ENCODE data around the gene TMPRSS12.
"Not testable (repeated sequence)": the region's sequence is repeated elsewhere in the genome, so short reads cannot be mapped to it uniquely, and the experiment has no call there.

Gene TMPRSS12

GRCh38 chr12:50859621-50860310 lies 17.0 kb downstream of the TMPRSS12 start:
- DNase-seq: no peak

- no peak for DNase-seq
Measured at GRCh38 chr12:50862316-50862715, 19.6 kb downstream of the TMPRSS12 start.

- no peak for DNase-seq
Measured at GRCh38 chr12:50865266-50865665, 22.5 kb downstream of the TMPRSS12 start.

GRCh38 chr12:50868881-50869280 lies 26.2 kb downstream of the TMPRSS12 start:
- not testable (repeated sequence) for DNase-seq

- DNase-seq: no peak
Measured at GRCh38 chr12:50882563-50882962, 39.8 kb downstream of the TMPRSS12 start.

GRCh38 chr12:50887191-50887590 lies 44.5 kb downstream of the TMPRSS12 start:
- no peak for DNase-seq

- no peak for DNase-seq
Measured at GRCh38 chr12:50888666-50889065, 45.9 kb downstream of the TMPRSS12 start.

GRCh38 chr12:50894241-50894640 lies 51.5 kb downstream of the TMPRSS12 start:
- DNase-seq: no peak

- no peak for DNase-seq
Measured at GRCh38 chr12:50901685-50902113, 59.0 kb downstream of the TMPRSS12 start.

- DNase-seq: not testable (repeated sequence)
Measured at GRCh38 chr12:50908479-50908878, 65.8 kb downstream of the TMPRSS12 start.

GRCh38 chr12:50912361-50912760 lies 69.6 kb downstream of the TMPRSS12 start:
- DNase-seq: not testable (repeated sequence)

- DNase-seq: no peak
Measured at GRCh38 chr12:50913224-50913623, 70.5 kb downstream of the TMPRSS12 start.

GRCh38 chr12:50914872-50915484 lies 72.3 kb downstream of the TMPRSS12 start:
- DNase-seq: no peak

- no peak for DNase-seq
Measured at GRCh38 chr12:50916292-50916691, 73.6 kb downstream of the TMPRSS12 start.

- no peak for DNase-seq
Measured at GRCh38 chr12:50918584-50919316, 76.0 kb downstream of the TMPRSS12 start.

GRCh38 chr12:50922820-50923219 lies 80.1 kb downstream of the TMPRSS12 start:
- no peak for DNase-seq

GRCh38 chr12:50923361-50924130 lies 80.8 kb downstream of the TMPRSS12 start:
- DNase-seq: no peak

GRCh38 chr12:50924131-50924438 lies 81.4 kb downstream of the TMPRSS12 start:
- DNase-seq: peak; percentile 0

- peak; percentile 55 for DNase-seq
Measured at GRCh38 chr12:50924439-50925341, 82.0 kb downstream of the TMPRSS12 start.

- DNase-seq: no peak
Measured at GRCh38 chr12:50925342-50925651, 82.6 kb downstream of the TMPRSS12 start.

GRCh38 chr12:50925920-50926319 lies 83.2 kb downstream of the TMPRSS12 start:
- no peak for DNase-seq

- DNase-seq: no peak
Measured at GRCh38 chr12:50926415-50926814, 83.7 kb downstream of the TMPRSS12 start.

All from CD4-positive, alpha-beta T cell treated with Interleukin-10 for 1 hour (primary cell).